GM12878 (cell line): ENCODE measurements around the gene ETV7.

Experiments used
- BCL11A ChIP-seq: IDR thresholded peaks from 2 replicates; pipeline ENCODE4 v1.6.1; 2011; ENCODE audit warnings: low read depth, low read length
- ELK1 ChIP-seq: IDR thresholded peaks from 2 replicates; pipeline ENCODE4 v1.6.1; 2012; ENCODE audit warnings: low read depth, low read length, improper control_type of control experiment
- EP300 ChIP-seq, 2 experiments: fragments of 150-350 bp in 1 of 2; IDR thresholded peaks; 2 replicates each; pipeline ENCODE4 v1.6.1; 2011 to 2012; ENCODE audit warnings: low read depth in 2 of 2, low read length in 2 of 2, borderline replicate concordance in 1 of 2, improper control_type of control experiment in 1 of 2, inconsistent platforms in 1 of 2; ENCODE audit not compliant: control insufficient read depth in 1 of 2
- NFIC ChIP-seq: IDR thresholded peaks from 2 replicates; pipeline ENCODE4 v1.6.1; 2012; ENCODE audit warnings: low read depth, mild to moderate bottlenecking, inconsistent platforms, low read length, moderate library complexity
- POLR2A ChIP-seq: IDR thresholded peaks from 2 replicates; pipeline ENCODE4 v1.6.1; 2011; ENCODE audit warnings: low read depth, mild to moderate bottlenecking, low read length
- POLR2AphosphoS5 ChIP-seq: IDR thresholded peaks from 2 replicates; pipeline ENCODE4 v1.6.1; 2011; ENCODE audit warnings: mild to moderate bottlenecking, low read length, inconsistent platforms
- REST ChIP-seq: IDR thresholded peaks from 2 replicates; pipeline ENCODE4 v1.6.1; 2012; ENCODE audit warnings: mild to moderate bottlenecking, low read depth, low read length
- RUNX3 ChIP-seq: IDR thresholded peaks from 2 replicates; pipeline ENCODE4 v1.6.1; 2012; ENCODE audit warnings: low read length, inconsistent platforms
- TF ChIP-seq, protein P1 (sequence below): IDR thresholded peaks from 2 replicates; pipeline ENCODE4 v1.6.1; 2012; ENCODE audit warnings: low read depth, low read length, improper control_type of control experiment
- TF ChIP-seq, protein P2 (sequence below), 3 experiments: IDR thresholded peaks in 2 of 3; conservative IDR thresholded peaks in 1 of 3; 2 replicates each; pipeline ENCODE4 v1.5.1; 2011; ENCODE audit warnings: low read depth in 3 of 3, low read length in 3 of 3, mild to moderate bottlenecking in 3 of 3, control low read depth in 2 of 3, moderate library complexity in 2 of 3, inconsistent platforms in 1 of 3, mixed read lengths in 1 of 3; ENCODE audit not compliant: control insufficient read depth in 2 of 3, insufficient read depth in 1 of 3; ENCODE audit errors: extremely low read depth in 1 of 3

DNA sequence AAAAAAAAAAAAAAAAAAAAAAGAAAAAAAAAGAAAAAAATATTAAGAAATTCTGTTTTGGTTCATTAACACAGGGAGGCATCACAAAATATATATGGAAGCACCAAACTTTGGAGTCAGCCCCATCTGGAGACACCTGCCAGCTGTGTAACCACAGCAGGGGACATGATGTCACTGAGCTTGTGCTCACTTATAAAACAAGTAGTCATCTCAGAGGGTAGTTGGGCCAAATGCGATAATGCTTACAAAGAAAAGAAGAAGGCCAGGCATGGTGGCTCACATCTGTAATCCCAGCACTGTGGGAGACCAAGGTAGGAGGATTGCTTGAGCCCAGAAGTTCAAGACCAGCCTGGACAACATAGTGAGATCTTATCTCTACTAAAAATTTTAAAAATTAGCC lies 49.7 kb downstream of the ETV7 start:
- TF ChIP-seq, protein P1, sequence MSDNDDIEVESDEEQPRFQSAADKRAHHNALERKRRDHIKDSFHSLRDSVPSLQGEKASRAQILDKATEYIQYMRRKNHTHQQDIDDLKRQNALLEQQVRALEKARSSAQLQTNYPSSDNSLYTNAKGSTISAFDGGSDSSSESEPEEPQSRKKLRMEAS = no peak
- TF ChIP-seq NFIC (no peak), EP300 (IDR thresholded peaks at IDR 0.05; ENCODE audit: borderline replicate concordance in 1 of 2, control insufficient read depth in 1 of 2, low read depth in 2 of 2, low read length in 2 of 2) (no peak), RUNX3 (peak; percentile 65; the same call in 1 of the 2 replicates), BCL11A (no peak), REST (no peak), POLR2A (no peak), POLR2AphosphoS5 (no peak), ELK1 (no peak)
- TF ChIP-seq, protein P2, sequence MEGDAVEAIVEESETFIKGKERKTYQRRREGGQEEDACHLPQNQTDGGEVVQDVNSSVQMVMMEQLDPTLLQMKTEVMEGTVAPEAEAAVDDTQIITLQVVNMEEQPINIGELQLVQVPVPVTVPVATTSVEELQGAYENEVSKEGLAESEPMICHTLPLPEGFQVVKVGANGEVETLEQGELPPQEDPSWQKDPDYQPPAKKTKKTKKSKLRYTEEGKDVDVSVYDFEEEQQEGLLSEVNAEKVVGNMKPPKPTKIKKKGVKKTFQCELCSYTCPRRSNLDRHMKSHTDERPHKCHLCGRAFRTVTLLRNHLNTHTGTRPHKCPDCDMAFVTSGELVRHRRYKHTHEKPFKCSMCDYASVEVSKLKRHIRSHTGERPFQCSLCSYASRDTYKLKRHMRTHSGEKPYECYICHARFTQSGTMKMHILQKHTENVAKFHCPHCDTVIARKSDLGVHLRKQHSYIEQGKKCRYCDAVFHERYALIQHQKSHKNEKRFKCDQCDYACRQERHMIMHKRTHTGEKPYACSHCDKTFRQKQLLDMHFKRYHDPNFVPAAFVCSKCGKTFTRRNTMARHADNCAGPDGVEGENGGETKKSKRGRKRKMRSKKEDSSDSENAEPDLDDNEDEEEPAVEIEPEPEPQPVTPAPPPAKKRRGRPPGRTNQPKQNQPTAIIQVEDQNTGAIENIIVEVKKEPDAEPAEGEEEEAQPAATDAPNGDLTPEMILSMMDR (IDR thresholded peaks at IDR 0.05 in 2 of 3, conservative IDR thresholded peaks at IDR 0.05 in 1 of 3; ENCODE audit: control insufficient read depth in 2 of 3, extremely low read depth in 1 of 3, insufficient read depth in 1 of 3, low read depth in 3 of 3, low read length in 3 of 3) = no peak
